LNCAP (cell line): ENCODE measurements around the gene CEP85.

Experiments
- TF ChIP-seq, protein P1 (sequence below): fragments of 450-650 bp; IDR thresholded peaks from 2 replicates; pipeline ENCODE4 v1.5.1; 2017; ENCODE audit warnings: mild to moderate bottlenecking

The CEP85 gene

DNA sequence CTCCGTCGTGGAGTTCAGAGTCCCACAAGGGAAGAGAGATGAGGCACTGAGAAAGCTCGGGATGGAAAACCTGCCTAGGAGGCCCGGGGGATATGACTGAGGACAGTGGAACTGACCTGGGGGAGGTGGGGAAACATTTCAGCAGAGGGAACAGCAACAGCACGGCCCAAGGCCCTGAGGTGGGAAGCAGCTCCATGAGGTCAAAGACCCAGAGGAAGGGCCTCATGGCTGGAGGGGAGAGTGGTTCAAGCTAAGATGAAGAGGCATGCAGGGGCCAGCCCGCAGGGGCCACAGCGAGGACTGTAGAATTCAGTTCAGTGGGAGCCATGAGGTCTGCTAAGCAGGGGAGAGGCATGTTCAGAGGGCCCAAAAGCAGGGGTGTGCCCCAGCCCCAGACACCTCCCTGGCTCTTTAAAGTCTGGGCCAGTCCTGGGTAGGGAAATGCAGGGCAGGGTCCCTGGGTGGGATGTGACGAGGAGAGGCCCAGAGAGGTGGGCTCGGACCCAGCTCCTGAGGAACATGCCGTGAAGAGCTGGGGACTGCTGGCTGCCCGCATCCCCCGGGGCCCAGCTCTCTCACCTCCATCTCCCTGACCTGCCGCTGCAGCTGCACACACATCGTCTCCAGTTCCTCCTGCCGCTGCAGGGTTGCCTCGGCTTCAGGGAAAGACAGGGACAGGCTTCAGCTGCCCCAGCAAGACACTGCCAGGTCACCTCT is 62.5 kb downstream of the CEP85 start:
- TF ChIP-seq, protein P1, sequence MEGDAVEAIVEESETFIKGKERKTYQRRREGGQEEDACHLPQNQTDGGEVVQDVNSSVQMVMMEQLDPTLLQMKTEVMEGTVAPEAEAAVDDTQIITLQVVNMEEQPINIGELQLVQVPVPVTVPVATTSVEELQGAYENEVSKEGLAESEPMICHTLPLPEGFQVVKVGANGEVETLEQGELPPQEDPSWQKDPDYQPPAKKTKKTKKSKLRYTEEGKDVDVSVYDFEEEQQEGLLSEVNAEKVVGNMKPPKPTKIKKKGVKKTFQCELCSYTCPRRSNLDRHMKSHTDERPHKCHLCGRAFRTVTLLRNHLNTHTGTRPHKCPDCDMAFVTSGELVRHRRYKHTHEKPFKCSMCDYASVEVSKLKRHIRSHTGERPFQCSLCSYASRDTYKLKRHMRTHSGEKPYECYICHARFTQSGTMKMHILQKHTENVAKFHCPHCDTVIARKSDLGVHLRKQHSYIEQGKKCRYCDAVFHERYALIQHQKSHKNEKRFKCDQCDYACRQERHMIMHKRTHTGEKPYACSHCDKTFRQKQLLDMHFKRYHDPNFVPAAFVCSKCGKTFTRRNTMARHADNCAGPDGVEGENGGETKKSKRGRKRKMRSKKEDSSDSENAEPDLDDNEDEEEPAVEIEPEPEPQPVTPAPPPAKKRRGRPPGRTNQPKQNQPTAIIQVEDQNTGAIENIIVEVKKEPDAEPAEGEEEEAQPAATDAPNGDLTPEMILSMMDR: no peak

DNA sequence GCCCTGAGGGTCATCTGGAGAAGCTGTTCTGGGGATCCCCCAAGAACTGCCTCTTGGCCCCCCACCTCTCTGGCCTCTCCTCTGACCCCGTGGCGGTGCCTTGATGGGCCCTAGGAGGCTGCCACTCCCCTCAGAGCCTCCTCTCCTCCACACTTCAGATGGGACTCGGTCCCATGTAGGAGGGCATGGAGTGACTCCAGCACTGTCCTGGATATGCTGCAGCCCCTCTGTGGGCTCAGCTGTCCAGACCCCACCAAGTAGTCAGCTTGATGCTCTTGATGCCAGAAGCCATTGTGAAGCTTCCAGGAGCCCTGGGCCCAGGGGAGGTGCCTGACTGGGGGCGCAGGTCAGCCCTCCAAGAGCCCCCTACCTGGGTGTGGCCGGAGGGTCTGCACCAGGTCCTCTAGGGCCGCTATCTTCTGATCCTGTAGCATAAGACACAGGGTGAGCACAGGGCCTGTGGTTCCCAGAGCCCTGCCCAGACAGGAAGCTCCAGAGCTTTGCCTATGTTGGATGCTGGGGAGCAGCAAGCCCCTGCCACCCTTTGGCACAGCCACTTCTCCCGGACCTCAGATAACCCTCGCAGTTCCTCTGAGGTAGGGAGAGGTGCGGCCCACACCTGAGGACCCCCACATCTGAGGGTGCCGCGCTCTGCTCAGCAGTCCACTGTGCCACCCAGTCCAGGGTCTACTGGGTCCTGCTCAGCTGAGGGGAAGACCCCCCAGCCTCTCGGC is 63.2 kb downstream of the CEP85 start:
- TF ChIP-seq, protein P1: no peak

DNA sequence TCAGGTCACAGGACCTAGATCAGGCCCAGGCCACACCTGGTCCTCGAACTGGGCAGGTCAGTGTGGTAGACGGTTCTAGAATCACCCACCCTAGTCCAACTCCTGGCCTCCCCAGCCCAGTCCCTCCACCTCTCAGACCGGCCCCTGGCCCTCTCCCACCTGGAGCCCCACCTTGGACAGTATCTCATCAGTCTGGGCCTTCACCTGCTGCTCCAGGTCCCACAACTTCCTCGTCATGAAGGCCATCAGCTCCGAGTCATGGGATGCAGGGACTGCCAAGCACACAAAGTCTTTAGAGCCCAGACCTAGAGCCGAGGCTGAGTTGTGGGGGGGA is 63.8 kb downstream of the CEP85 start:
- TF ChIP-seq, protein P1: no peak

DNA sequence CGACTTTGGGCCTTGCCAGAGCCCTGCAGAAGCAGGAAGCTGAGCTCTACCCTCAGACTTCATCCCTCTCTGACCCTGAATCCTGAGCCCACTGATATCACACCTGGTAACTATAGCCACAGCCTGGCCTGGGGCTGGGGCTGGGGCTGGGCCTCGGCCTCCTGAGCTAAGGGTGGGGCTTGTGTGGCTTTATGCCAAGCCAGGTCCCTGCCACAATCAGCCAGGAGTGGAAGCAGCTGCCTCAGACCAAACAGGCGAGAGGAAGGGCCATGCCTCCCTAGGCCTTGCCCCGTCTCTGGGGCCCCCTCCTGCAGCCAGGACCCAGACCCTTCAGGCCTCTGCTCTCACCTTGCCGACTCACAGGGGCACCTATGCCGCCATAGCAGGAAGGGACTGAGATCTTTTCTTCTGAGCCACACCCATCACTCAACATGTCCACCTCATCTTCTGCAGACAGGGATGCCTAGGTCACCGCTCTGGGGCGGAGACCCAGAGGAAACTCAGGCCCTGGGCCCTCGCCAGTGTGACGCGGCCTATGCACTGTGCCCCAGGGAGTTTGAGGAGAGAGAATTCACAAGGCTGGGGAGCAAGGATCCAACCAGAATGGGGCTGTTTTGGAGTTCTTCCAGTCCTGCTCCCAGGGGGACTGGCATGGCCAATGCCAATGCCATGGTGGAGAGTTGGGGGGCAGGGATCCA is 66.7 kb downstream of the CEP85 start:
- TF ChIP-seq, protein P1: no peak

DNA sequence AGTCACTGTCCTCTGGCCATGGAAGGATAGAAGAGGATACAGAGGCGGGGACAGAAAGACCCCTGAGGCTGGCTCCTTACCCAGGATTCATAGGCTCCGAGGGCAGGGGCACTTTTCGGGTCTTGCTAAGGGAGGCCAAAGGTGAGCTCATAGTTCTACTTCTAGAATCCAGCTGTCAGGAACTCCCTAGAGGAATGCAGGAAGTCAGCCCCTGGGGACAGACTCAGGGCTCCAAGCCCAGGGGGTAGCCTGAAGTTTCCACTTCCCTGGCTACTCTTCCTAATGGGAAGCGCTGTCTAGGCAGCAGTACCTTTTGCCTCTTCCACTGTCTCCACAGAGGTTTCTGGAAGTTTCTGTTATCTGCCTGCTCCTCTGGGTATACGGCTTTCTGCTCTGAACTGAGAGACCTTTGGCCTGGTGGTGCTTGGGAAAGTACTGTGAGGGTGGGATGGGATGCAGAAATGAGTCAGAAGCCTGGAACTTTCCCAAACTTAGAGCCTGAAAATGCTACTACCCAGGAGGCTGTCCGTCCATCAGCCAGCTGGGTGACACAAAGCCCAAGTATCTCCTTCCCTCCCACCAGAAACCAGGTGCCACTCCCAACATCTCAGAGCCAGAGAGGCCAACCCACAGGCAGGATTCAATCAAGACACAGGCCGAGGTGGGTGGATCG is 68.9 kb downstream of the CEP85 start:
- TF ChIP-seq, protein P1: no peak

DNA sequence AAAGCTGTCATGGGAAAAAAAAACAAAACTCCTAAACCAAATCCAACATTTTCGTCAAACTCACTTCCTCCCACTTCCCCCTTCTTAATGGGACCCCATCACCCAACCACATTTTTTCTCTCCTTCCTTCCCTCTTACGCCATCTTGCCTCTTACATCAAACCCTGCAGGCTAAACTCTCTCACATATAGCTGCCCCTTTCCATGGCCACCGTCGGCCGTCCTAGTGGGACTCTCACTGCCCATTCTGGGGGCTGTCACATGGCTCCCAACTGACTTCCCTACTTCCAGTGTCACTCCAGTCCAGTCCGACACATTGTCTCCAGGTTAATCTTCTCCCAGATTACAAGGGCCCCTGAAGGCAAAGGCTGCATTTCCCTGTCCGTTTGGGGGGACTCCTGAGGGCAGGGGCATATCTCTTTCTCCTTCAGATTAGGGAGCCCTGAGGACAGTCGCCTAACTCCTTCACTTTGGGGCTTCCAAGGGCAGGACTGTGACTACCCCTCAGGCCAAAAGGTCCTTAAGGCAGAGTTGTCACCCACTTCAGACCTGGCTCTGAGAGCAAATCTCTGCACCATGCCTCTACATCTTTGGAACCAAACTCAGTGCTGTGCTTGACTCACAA is 71.8 kb downstream of the CEP85 start:
- TF ChIP-seq, protein P1: no peak
